AG09309 (cell line): Measurements from ENCODE around the gene SYCE3.

Source experiments
- DNase-seq: peaks from one replicate; pipeline ENCODE4 v3.0.0-alpha.2; 2010; ENCODE audit warnings: low read depth
- H3K4me3 ChIP-seq: 2 replicates; pipeline ENCODE4 v1.5.1; 2011; ENCODE audit warnings: mild to moderate bottlenecking, low read depth, low read length, moderate library complexity; ENCODE audit not compliant: control insufficient read depth
- CTCF ChIP-seq: IDR thresholded peaks from 2 replicates; pipeline ENCODE4 v1.5.1; 2011; ENCODE audit warnings: mild to moderate bottlenecking, low read depth, low read length, inconsistent platforms; ENCODE audit not compliant: insufficient read depth, control insufficient read depth; ENCODE audit errors: missing control alignments

The SYCE3 gene

GRCh38 chr22:50505276-50505775 lies 57.4 kb downstream of the SYCE3 start:
- no peak overlapping the region for H3K4me3 ChIP-seq
- no peak for TF ChIP-seq CTCF
- DNase-seq: no peak

- H3K4me3 ChIP-seq: no peak overlapping the region
- DNase-seq: no peak
- TF ChIP-seq CTCF: no peak
Observed at GRCh38 chr22:50504369-50505211, 58.1 kb downstream of the SYCE3 start.

GRCh38 chr22:50503475-50504145 lies 59.1 kb downstream of the SYCE3 start:
- DNase-seq: no peak
- H3K4me3 ChIP-seq: no peak overlapping the region
- peak; percentile 15 for TF ChIP-seq CTCF

- no peak overlapping the region for H3K4me3 ChIP-seq
- DNase-seq: no peak
Observed at GRCh38 chr22:50502628-50503474, 59.9 kb downstream of the SYCE3 start.

GRCh38 chr22:50502096-50502495 lies 60.6 kb downstream of the SYCE3 start:
- no peak overlapping the region for H3K4me3 ChIP-seq
- no peak for DNase-seq
- TF ChIP-seq CTCF: no peak

More at GRCh38 chr22:50502628-50503474, 59.9 kb downstream of the SYCE3 start:
- TF ChIP-seq CTCF: no peak
